IMR-90 (cell line): ENCODE data around the gene TTC21A. TPM values are rescaled to one million over a fixed set of nuclear protein-coding genes. Genes with fewer than 3 reads are reported as not detected.

Source experiments
- ATAC-seq: fragments of 200-7000 bp; cut with Tn5 transposase; 2 replicates; pipeline ENCODE4 v1.9.1; 2020; ENCODE audit warnings: low read depth, mild to moderate bottlenecking, moderate library complexity
- BruUV-seq: library from RNA; stranded (reverse); fragments of 400-500 nt; replicated peaks from 2 replicates; lab custom pipeline; 2021; lab: Mats Ljungman, UMichigan
- CTCF ChIA-PET: fragments of 300-600 bp; formaldehyde crosslinking; extraction: SDS; loops from one replicate; lab custom pipeline; 2021; ENCODE audit warnings: antibody characterized with exemption; lab: Yijun Ruan, JAX
- POLR2A ChIA-PET: fragments of 300-600 bp; sonication (Branson Sonifier 250); formaldehyde crosslinking; loops from one replicate; lab custom pipeline; 2022; ENCODE audit warnings: antibody characterized with exemption; ENCODE audit not compliant: unreplicated experiment; lab: Charles Lee
- DNase-seq: peaks from one replicate; pipeline ENCODE4 v3.0.0; 2013
- H2AFZ ChIP-seq: replicated peaks from 2 replicates; pipeline ENCODE3; 2013; ENCODE audit warnings: low read length, mild to moderate bottlenecking; ENCODE audit not compliant: poor library complexity
- H2AK5ac ChIP-seq: 2 replicates; pipeline ENCODE4 v1.6.1; 2013; ENCODE audit warnings: low read depth, low read length, inconsistent platforms
- H2AK9ac ChIP-seq: replicated peaks from 2 replicates; pipeline ENCODE3; 2013; ENCODE audit warnings: mild to moderate bottlenecking, low read depth, low read length, moderate library complexity; ENCODE audit not compliant: poor library complexity
- H2BK120ac ChIP-seq: 2 replicates; pipeline ENCODE4 v1.6.1; 2013; ENCODE audit warnings: low read depth, low read length, inconsistent platforms
- H2BK15ac ChIP-seq: 3 replicates; pipeline ENCODE4 v1.6.1; 2013; ENCODE audit warnings: low read depth, low read length, inconsistent platforms
- H2BK20ac ChIP-seq: 2 replicates; pipeline ENCODE4 v1.6.1; 2013; ENCODE audit warnings: low read depth, mild to moderate bottlenecking, inconsistent platforms, low read length, moderate library complexity
- H2BK5ac ChIP-seq: 2 replicates; pipeline ENCODE4 v1.6.1; 2013; ENCODE audit warnings: mild to moderate bottlenecking, low read depth, low read length, inconsistent platforms; ENCODE audit not compliant: poor library complexity, severe bottlenecking
- H3K14ac ChIP-seq: replicated peaks from 2 replicates; pipeline ENCODE4 v1.6.1; 2013; ENCODE audit warnings: low read depth, low read length, inconsistent platforms
- H3K18ac ChIP-seq: 2 replicates; pipeline ENCODE4 v1.6.1; 2013; ENCODE audit warnings: low read depth, low read length, control low read depth
- H3K23ac ChIP-seq: 2 replicates; pipeline ENCODE4 v1.6.1; 2013; ENCODE audit warnings: low read depth, low read length, inconsistent platforms
- H3K27ac ChIP-seq: 2 replicates; pipeline ENCODE4 v1.5.1; 2013; ENCODE audit warnings: mild to moderate bottlenecking, control low read depth, low read length; ENCODE audit not compliant: insufficient read depth
- H3K27me3 ChIP-seq: 2 replicates; pipeline ENCODE4 v1.6.1; 2013; ENCODE audit warnings: low read length; ENCODE audit not compliant: control insufficient read depth, insufficient read depth
- H3K36me3 ChIP-seq: 2 replicates; pipeline ENCODE4 v1.6.1; 2013; ENCODE audit warnings: low read length, mixed read lengths; ENCODE audit not compliant: control insufficient read depth, insufficient read depth
- H3K4ac ChIP-seq: 2 replicates; pipeline ENCODE4 v1.6.1; 2013; ENCODE audit warnings: low read depth, low read length, inconsistent platforms
- H3K4me1 ChIP-seq: 2 replicates; pipeline ENCODE4 v1.6.1; 2013; ENCODE audit warnings: low read length, mixed read lengths; ENCODE audit not compliant: control insufficient read depth, insufficient read depth
- H3K4me2 ChIP-seq: 2 replicates; pipeline ENCODE4 v1.6.1; 2013; ENCODE audit warnings: low read depth, mild to moderate bottlenecking, control low read depth, low read length, moderate library complexity
- H3K4me3 ChIP-seq: 2 replicates; pipeline ENCODE4 v1.5.1; 2013; ENCODE audit warnings: low read depth, mild to moderate bottlenecking, control low read depth, low read length, moderate library complexity; ENCODE audit not compliant: insufficient read depth
- H3K56ac ChIP-seq: 2 replicates; pipeline ENCODE4 v1.6.1; 2013; ENCODE audit warnings: low read length, inconsistent platforms; ENCODE audit not compliant: insufficient read depth; ENCODE audit errors: extremely low read depth
- H3K79me1 ChIP-seq, 2 experiments: 2 replicates each; pipeline ENCODE4 v1.6.1; 2013; ENCODE audit warnings: low read length in 2 of 2, inconsistent platforms in 1 of 2, low read depth in 1 of 2
- H3K9ac ChIP-seq: 2 replicates; pipeline ENCODE4 v1.6.1; 2013; ENCODE audit warnings: low read depth, low read length, control low read depth
- H3K9me1 ChIP-seq: 2 replicates; pipeline ENCODE4 v1.6.1; 2013; ENCODE audit warnings: low read length, inconsistent platforms; ENCODE audit not compliant: insufficient read depth
- H3K9me3 ChIP-seq: 2 replicates; pipeline ENCODE4 v1.6.1; 2013; ENCODE audit warnings: low read length; ENCODE audit not compliant: control insufficient read depth, insufficient read depth
- H4K20me1 ChIP-seq: 2 replicates; pipeline ENCODE4 v1.6.1; 2013; ENCODE audit warnings: low read length, inconsistent platforms; ENCODE audit not compliant: insufficient read depth
- H4K5ac ChIP-seq: 2 replicates; pipeline ENCODE4 v1.6.1; 2013; ENCODE audit warnings: mild to moderate bottlenecking, low read depth, low read length, control low read depth
- H4K8ac ChIP-seq, 2 experiments: 2 replicates each; pipeline ENCODE4 v1.6.1; 2013; ENCODE audit warnings: low read depth in 2 of 2, low read length in 2 of 2, control low read depth in 1 of 2, inconsistent platforms in 1 of 2
- H4K91ac ChIP-seq: 2 replicates; pipeline ENCODE4 v1.6.1; 2013; ENCODE audit warnings: low read depth, low read length, inconsistent platforms; ENCODE audit not compliant: insufficient read depth
- BHLHE40 ChIP-seq: fragments of 150-350 bp; IDR thresholded peaks from 2 replicates; pipeline ENCODE4 v1.6.1; 2016; ENCODE audit warnings: mild to moderate bottlenecking, low read depth, low read length
- CEBPB ChIP-seq: IDR thresholded peaks from 2 replicates; pipeline ENCODE4 v1.6.1; 2012; ENCODE audit warnings: low read depth, low read length, improper control_type of control experiment
- CHD1 ChIP-seq: IDR thresholded peaks from 2 replicates; pipeline ENCODE4 v1.6.1; 2012; ENCODE audit warnings: low read depth, low read length, improper control_type of control experiment
- FOS ChIP-seq: fragments of 150-350 bp; IDR thresholded peaks from 2 replicates; pipeline ENCODE4 v1.6.1; 2016; ENCODE audit warnings: low read depth, low read length
- MXI1 ChIP-seq: IDR thresholded peaks from 2 replicates; pipeline ENCODE4 v1.6.1; 2012; ENCODE audit warnings: low read depth, mild to moderate bottlenecking, low read length, moderate library complexity, borderline replicate concordance
- RFX5 ChIP-seq: IDR thresholded peaks from 2 replicates; pipeline ENCODE4 v1.8.0; 2012; ENCODE audit warnings: low read depth, mild to moderate bottlenecking, low read length, moderate library complexity
- SMC3 ChIP-seq: fragments of 150-350 bp; IDR thresholded peaks from 2 replicates; pipeline ENCODE4 v1.6.1; 2016; ENCODE audit warnings: low read depth, mild to moderate bottlenecking, antibody characterized with exemption, low read length, moderate library complexity
- WGBS, 2 experiments: methylation state at CpG; one replicate each; pipeline versions ENCODE4 v1.1.5 to v1.1.7; 2013; ENCODE audit warnings: missing lambda C conversion rate in 2 of 2; ENCODE audit not compliant: insufficient read length in 1 of 2; ENCODE audit errors: extremely low coverage in 2 of 2; 5-methylcytosine and 5-hydroxymethylcytosine counted together
- dilution Hi-C: fragments of 300-500 bp; cut with HindIII; formaldehyde crosslinking; loops from one replicate; pipeline ENCODE4 v1.14.3; 2018; ENCODE audit warnings: low sequenced_read_pairs; ENCODE audit not compliant: unreplicated experiment
- in situ Hi-C: fragments of 300-500 bp; cut with MboI; formaldehyde crosslinking; loops from 3 replicates; pipeline ENCODE4 v1.14.3; 2019; ENCODE audit warnings: low sequenced_read_pairs, inconsistent platforms, mixed read lengths
- intact Hi-C: fragments of 100-400 bp; cut with micrococcal nuclease; formaldehyde crosslinking; loops from 2 replicates; pipeline ENCODE4 v1.10.0; 2022
- polyA plus RNA-seq, 3 experiments: library from polyadenylated mRNA; depleted of rRNA; stranded (reverse); fragments of >200 nt; gene quantifications; 2 replicates each; pipeline ENCODE4 v1.2.3, GENCODE V29; 2012; ENCODE audit warnings: low replicate concordance in 1 of 3
- total RNA-seq: library from RNA; depleted of rRNA; stranded (reverse); fragments of >200 nt; gene quantifications from 2 replicates; pipeline ENCODE4 v1.2.3, GENCODE V29; 2012
- TF ChIP-seq, protein P1 (sequence below): conservative IDR thresholded peaks from 2 replicates; pipeline ENCODE4 v1.5.1; 2012; ENCODE audit warnings: mild to moderate bottlenecking, low read depth, low read length, improper control_type of control experiment
- TF ChIP-seq, protein P2 (sequence below): fragments of 150-350 bp; IDR thresholded peaks from 2 replicates; pipeline ENCODE4 v1.6.1; 2017; ENCODE audit warnings: mild to moderate bottlenecking, antibody characterized with exemption, low read length, low read depth

Gene TTC21A
- total and polyA plus RNA-seq, 2 of the 4 experiments (the other 2 are of a cell fraction) = 0.90 to 1.8 TPM

DNA sequence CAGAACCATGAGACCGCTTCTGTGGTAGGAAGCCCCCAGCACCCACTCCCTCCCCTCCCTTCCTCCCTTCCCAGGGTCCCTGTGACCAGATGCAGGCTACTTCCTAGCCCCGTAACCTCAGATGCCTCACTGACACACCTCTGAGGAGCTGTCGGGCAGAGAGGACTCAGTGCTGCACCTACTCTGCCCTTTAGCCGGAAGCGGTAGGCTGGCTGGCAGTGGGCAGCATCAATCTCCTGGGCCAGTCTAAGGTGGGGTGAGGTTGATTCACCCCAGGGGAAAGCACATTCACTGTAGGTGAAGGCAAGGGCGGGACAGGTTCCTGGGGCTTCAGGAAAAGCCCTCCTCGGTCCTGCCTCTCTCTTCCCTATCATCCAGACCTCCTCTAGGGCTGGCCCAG, 26.8 kb downstream of the TTC21A start:
- Histone ChIP-seq H3K27ac (no peak overlapping the region), H2AK9ac (no peak overlapping the region), H2BK120ac (no peak overlapping the region), H2BK20ac (no peak overlapping the region), H3K4me1 (peaks cover 2% of the 10 kb centered on the region; the same call in 1 of the 2 replicates), H3K4me3 (no peak overlapping the region), H3K18ac (no peak overlapping the region), H2AK5ac (no peak overlapping the region), H3K27me3 (no peaks in the 10 kb centered on the region), H2BK15ac (no peak overlapping the region), H3K56ac (no peak overlapping the region), H3K4ac (no peak overlapping the region), H3K4me2 (no peak overlapping the region), H3K9ac (no peak overlapping the region), H3K9me1 (peaks cover 10% of the 10 kb centered on the region; the same call in 1 of the 2 replicates), H4K91ac (no peak overlapping the region), H3K79me1 (peaks cover 0 to 10% of the 10 kb centered on the region in 2 experiments; a peak in 2 of 4 replicates), H3K9me3 (no peaks in the 10 kb centered on the region), H3K14ac (no peak overlapping the region), H4K8ac (no peak overlapping the region), H3K36me3 (no peaks in the 10 kb centered on the region), H2AFZ (no peak overlapping the region), H4K5ac (no peak overlapping the region), H4K20me1 (peaks cover 16% of the 10 kb centered on the region), H3K23ac (no peak overlapping the region), H2BK5ac (no peak overlapping the region)
- ATAC-seq = no peak
- TF ChIP-seq, protein P1, sequence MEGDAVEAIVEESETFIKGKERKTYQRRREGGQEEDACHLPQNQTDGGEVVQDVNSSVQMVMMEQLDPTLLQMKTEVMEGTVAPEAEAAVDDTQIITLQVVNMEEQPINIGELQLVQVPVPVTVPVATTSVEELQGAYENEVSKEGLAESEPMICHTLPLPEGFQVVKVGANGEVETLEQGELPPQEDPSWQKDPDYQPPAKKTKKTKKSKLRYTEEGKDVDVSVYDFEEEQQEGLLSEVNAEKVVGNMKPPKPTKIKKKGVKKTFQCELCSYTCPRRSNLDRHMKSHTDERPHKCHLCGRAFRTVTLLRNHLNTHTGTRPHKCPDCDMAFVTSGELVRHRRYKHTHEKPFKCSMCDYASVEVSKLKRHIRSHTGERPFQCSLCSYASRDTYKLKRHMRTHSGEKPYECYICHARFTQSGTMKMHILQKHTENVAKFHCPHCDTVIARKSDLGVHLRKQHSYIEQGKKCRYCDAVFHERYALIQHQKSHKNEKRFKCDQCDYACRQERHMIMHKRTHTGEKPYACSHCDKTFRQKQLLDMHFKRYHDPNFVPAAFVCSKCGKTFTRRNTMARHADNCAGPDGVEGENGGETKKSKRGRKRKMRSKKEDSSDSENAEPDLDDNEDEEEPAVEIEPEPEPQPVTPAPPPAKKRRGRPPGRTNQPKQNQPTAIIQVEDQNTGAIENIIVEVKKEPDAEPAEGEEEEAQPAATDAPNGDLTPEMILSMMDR = no peak
- TF ChIP-seq BHLHE40 = no peak
- TF ChIP-seq SMC3 = no peak
- TF ChIP-seq, protein P2, sequence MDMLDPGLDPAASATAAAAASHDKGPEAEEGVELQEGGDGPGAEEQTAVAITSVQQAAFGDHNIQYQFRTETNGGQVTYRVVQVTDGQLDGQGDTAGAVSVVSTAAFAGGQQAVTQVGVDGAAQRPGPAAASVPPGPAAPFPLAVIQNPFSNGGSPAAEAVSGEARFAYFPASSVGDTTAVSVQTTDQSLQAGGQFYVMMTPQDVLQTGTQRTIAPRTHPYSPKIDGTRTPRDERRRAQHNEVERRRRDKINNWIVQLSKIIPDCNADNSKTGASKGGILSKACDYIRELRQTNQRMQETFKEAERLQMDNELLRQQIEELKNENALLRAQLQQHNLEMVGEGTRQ = no peak
- TF ChIP-seq RFX5 = no peak
- no peak for TF ChIP-seq FOS
- TF ChIP-seq MXI1 = no peak
- TF ChIP-seq CHD1 = no peak
- TF ChIP-seq CEBPB = no peak
- no TSS peak for BruUV-seq
- dilution Hi-C loops (no loop called here), intact Hi-C loops (no loop called here), in situ Hi-C loops (no loop called here)
- 100% methylated on average over 1 of the region's 7 CpGs; no CpG with 5 or more reads in 1 of the 2 experiments for WGBS, 2 experiments
- CTCF ChIA-PET = no interaction called here
- no peak for DNase-seq
- POLR2A ChIA-PET = no interaction called here
